HEK293 (cell line): ENCODE measurements around the gene KIAA0825.

Experiments used
- CTCF ChIA-PET: fragments of 350-600 bp; formaldehyde crosslinking; extraction: SDS; loops from one replicate; lab custom pipeline; 2021; ENCODE audit warnings: antibody characterized with exemption; lab: Yijun Ruan, JAX
- POLR2A ChIA-PET: fragments of 300-600 bp; formaldehyde crosslinking; extraction: SDS; loops from one replicate; lab custom pipeline; 2020; ENCODE audit warnings: antibody characterized with exemption, inconsistent platforms; lab: Yijun Ruan, JAX
- H3K27ac ChIP-seq: fragments of 200-500 bp; sonication (Bioruptor generic); 2 replicates; pipeline ENCODE4 v1.5.1; 2014; ENCODE audit warnings: low read depth, low read length, control low read depth, inconsistent platforms; ENCODE audit errors: extremely low read depth
- H3K36me3 ChIP-seq, 2 experiments: fragments of 200-500 bp in 1 of 2; sonication (Bioruptor generic) in 1 of 2; 1 replicate in 1 of 2; 2 replicates in 1 of 2; pipeline ENCODE4 v1.5.1; 2014 to 2017; ENCODE audit warnings: inconsistent platforms in 2 of 2, low read length in 2 of 2; ENCODE audit not compliant: control insufficient read depth in 2 of 2, insufficient read depth in 1 of 2
- H3K4me1 ChIP-seq: fragments of 200-500 bp; sonication (Bioruptor generic); 2 replicates; pipeline ENCODE4 v1.5.1; 2014; ENCODE audit warnings: mild to moderate bottlenecking, low read length, inconsistent platforms; ENCODE audit not compliant: control insufficient read depth, insufficient read depth
- H3K4me3 ChIP-seq: 2 replicates; pipeline ENCODE4 v1.5.1; 2011; ENCODE audit warnings: low read depth, mild to moderate bottlenecking, control low read depth, low read length, moderate library complexity
- H3K9me3 ChIP-seq: fragments of 200-500 bp; sonication (Bioruptor generic); 2 replicates; pipeline ENCODE4 v1.5.1; 2014; ENCODE audit warnings: low read depth, low read length, inconsistent platforms; ENCODE audit not compliant: control insufficient read depth, insufficient read depth
- GLI4 ChIP-seq: fragments of 450-650 bp; formaldehyde crosslinking; IDR thresholded peaks from 2 replicates; pipeline ENCODE4 v1.5.1; 2016; ENCODE audit warnings: missing biosample characterization, missing genetic modification characterization
- HOXC10 ChIP-seq: sonication (generic); formaldehyde crosslinking; IDR thresholded peaks from 2 replicates; pipeline ENCODE4 v1.8.1; 2023; ENCODE audit warnings: mild to moderate bottlenecking, missing genetic modification reagents
- PRDM1 ChIP-seq: fragments of 450-650 bp; formaldehyde crosslinking; IDR thresholded peaks from 2 replicates; pipeline ENCODE4; 2016; ENCODE audit warnings: missing biosample characterization, missing genetic modification characterization
- SALL2 ChIP-seq: fragments of 450-650 bp; formaldehyde crosslinking; IDR thresholded peaks from 2 replicates; pipeline ENCODE4 v1.5.0; 2017; ENCODE audit warnings: missing biosample characterization, mild to moderate bottlenecking, missing genetic modification characterization, borderline replicate concordance
- SP2 ChIP-seq: fragments of 450-650 bp; formaldehyde crosslinking; IDR thresholded peaks from 2 replicates; pipeline ENCODE4 v1.5.1; 2016; ENCODE audit warnings: missing biosample characterization, missing genetic modification characterization
- YY2 ChIP-seq: fragments of 450-650 bp; formaldehyde crosslinking; IDR thresholded peaks from 2 replicates; pipeline ENCODE4 v1.5.1; 2016; ENCODE audit warnings: missing biosample characterization, missing genetic modification characterization
- ZBTB48 ChIP-seq: fragments of 450-650 bp; formaldehyde crosslinking; IDR thresholded peaks from 2 replicates; pipeline ENCODE4 v1.5.1; 2016; ENCODE audit warnings: missing biosample characterization, missing genetic modification characterization
- ZNF146 ChIP-seq: fragments of 450-650 bp; formaldehyde crosslinking; IDR thresholded peaks from 2 replicates; pipeline ENCODE4 v1.5.1; 2016; ENCODE audit warnings: missing biosample characterization, missing genetic modification characterization
- ZNF174 ChIP-seq: fragments of 450-650 bp; formaldehyde crosslinking; IDR thresholded peaks from 2 replicates; pipeline ENCODE4 v1.5.0; 2017; ENCODE audit warnings: missing biosample characterization, mild to moderate bottlenecking, missing genetic modification characterization
- ZNF202 ChIP-seq: fragments of 450-650 bp; formaldehyde crosslinking; IDR thresholded peaks from 2 replicates; pipeline ENCODE4 v1.5.1; 2016; ENCODE audit warnings: missing biosample characterization, missing genetic modification characterization, borderline replicate concordance
- ZNF211 ChIP-seq: fragments of 450-650 bp; formaldehyde crosslinking; IDR thresholded peaks from 2 replicates; pipeline ENCODE4 v1.5.1; 2016; ENCODE audit warnings: low read depth, missing biosample characterization, missing genetic modification characterization
- ZNF23 ChIP-seq: fragments of 450-650 bp; formaldehyde crosslinking; IDR thresholded peaks from 2 replicates; pipeline ENCODE4 v1.5.1; 2016; ENCODE audit warnings: missing biosample characterization, missing genetic modification characterization, borderline replicate concordance
- ZNF24 ChIP-seq: fragments of 450-650 bp; formaldehyde crosslinking; IDR thresholded peaks from 2 replicates; pipeline ENCODE4 v1.5.1; 2016; ENCODE audit warnings: missing biosample characterization, missing genetic modification characterization
- ZNF324 ChIP-seq: fragments of 450-650 bp; formaldehyde crosslinking; IDR thresholded peaks from 2 replicates; pipeline ENCODE4 v1.5.1; 2016; ENCODE audit warnings: missing biosample characterization, missing genetic modification characterization
- ZNF37A ChIP-seq: fragments of 450-650 bp; IDR thresholded peaks from 2 replicates; pipeline ENCODE4 v1.5.1; 2018; ENCODE audit warnings: missing biosample characterization, missing genetic modification characterization
- ZNF404 ChIP-seq: fragments of 450-650 bp; formaldehyde crosslinking; IDR thresholded peaks from 2 replicates; pipeline ENCODE4 v1.5.1; 2017; ENCODE audit warnings: missing biosample characterization, missing genetic modification characterization
- ZNF510 ChIP-seq: fragments of 450-650 bp; formaldehyde crosslinking; IDR thresholded peaks from 2 replicates; pipeline ENCODE4 v1.5.1; 2018; ENCODE audit warnings: mild to moderate bottlenecking, missing genetic modification characterization, missing biosample characterization; ENCODE audit not compliant: insufficient replicate concordance
- ZNF514 ChIP-seq: fragments of 450-650 bp; formaldehyde crosslinking; IDR thresholded peaks from 2 replicates; pipeline ENCODE4 v1.5.1; 2016; ENCODE audit warnings: missing biosample characterization, missing genetic modification characterization
- ZNF624 ChIP-seq: fragments of 450-650 bp; formaldehyde crosslinking; IDR thresholded peaks from 2 replicates; pipeline ENCODE4 v1.5.1; 2017; ENCODE audit warnings: missing biosample characterization, missing genetic modification characterization
- ZNF654 ChIP-seq: fragments of 450-650 bp; formaldehyde crosslinking; IDR thresholded peaks from 2 replicates; pipeline ENCODE4 v1.5.1; 2016; ENCODE audit warnings: low read depth, missing biosample characterization, missing genetic modification characterization
- ZNF677 ChIP-seq: fragments of 450-650 bp; IDR thresholded peaks from 2 replicates; pipeline ENCODE4 v1.5.0; 2018; ENCODE audit warnings: missing biosample characterization, mild to moderate bottlenecking, missing genetic modification characterization, moderate library complexity
- ZNF791 ChIP-seq: fragments of 450-650 bp; formaldehyde crosslinking; IDR thresholded peaks from 2 replicates; pipeline ENCODE4 v1.5.1; 2016; ENCODE audit warnings: missing biosample characterization, missing genetic modification characterization
- TF ChIP-seq, protein P1 (sequence below): fragments of 450-650 bp; IDR thresholded peaks from 2 replicates; pipeline ENCODE4 v1.5.1; 2018; ENCODE audit warnings: missing biosample characterization, missing genetic modification characterization
- TF ChIP-seq, protein P2 (sequence below): fragments of 450-650 bp; formaldehyde crosslinking; IDR thresholded peaks from 2 replicates; pipeline ENCODE4 v1.5.1; 2016; ENCODE audit warnings: missing biosample characterization, missing genetic modification characterization
- TF ChIP-seq, protein P3 (sequence below): fragments of 450-650 bp; formaldehyde crosslinking; IDR thresholded peaks from 2 replicates; pipeline ENCODE4 v1.5.1; 2016; ENCODE audit warnings: missing biosample characterization, missing genetic modification characterization

KIAA0825 gene

DNA sequence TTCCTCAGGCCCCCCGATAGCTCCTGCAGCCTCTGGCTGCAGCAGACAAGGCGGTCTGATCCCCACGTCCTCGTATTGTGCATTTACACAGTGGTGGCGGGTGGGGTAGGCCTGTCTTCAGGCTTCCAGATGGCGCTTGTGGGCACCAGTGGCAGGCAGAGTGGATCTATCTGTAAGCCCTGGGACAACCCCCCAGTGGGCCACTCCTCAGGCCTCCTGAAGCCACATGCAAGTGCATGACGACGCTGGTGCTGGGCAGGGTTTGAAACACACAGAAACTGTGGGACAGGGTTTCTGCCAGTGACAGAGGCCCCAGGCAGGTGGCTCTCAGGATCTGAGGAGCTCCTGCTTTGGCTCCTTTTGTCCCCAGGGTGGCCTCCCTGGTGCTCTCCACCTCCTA is 42.1 kb upstream of the KIAA0825 start:
- TF ChIP-seq SALL2 (tag by site-specific recombination) (no peak), ZNF677 (tag by site-specific recombination) (no peak), ZNF791 (tag by site-specific recombination) (no peak), ZNF37A (tag by site-specific recombination) (no peak), ZNF514 (tag by site-specific recombination) (no peak), ZBTB48 (tag by site-specific recombination) (no peak), ZNF654 (tag by site-specific recombination) (no peak), ZNF202 (tag by site-specific recombination) (no peak), YY2 (tag by site-specific recombination) (no peak), PRDM1 (tag by site-specific recombination) (no peak), GLI4 (tag by site-specific recombination) (no peak)
- TF ChIP-seq, protein P1, sequence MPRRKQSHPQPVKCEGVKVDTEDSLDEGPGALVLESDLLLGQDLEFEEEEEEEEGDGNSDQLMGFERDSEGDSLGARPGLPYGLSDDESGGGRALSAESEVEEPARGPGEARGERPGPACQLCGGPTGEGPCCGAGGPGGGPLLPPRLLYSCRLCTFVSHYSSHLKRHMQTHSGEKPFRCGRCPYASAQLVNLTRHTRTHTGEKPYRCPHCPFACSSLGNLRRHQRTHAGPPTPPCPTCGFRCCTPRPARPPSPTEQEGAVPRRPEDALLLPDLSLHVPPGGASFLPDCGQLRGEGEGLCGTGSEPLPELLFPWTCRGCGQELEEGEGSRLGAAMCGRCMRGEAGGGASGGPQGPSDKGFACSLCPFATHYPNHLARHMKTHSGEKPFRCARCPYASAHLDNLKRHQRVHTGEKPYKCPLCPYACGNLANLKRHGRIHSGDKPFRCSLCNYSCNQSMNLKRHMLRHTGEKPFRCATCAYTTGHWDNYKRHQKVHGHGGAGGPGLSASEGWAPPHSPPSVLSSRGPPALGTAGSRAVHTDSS (tag by site-specific recombination) = no peak
- TF ChIP-seq, protein P2, sequence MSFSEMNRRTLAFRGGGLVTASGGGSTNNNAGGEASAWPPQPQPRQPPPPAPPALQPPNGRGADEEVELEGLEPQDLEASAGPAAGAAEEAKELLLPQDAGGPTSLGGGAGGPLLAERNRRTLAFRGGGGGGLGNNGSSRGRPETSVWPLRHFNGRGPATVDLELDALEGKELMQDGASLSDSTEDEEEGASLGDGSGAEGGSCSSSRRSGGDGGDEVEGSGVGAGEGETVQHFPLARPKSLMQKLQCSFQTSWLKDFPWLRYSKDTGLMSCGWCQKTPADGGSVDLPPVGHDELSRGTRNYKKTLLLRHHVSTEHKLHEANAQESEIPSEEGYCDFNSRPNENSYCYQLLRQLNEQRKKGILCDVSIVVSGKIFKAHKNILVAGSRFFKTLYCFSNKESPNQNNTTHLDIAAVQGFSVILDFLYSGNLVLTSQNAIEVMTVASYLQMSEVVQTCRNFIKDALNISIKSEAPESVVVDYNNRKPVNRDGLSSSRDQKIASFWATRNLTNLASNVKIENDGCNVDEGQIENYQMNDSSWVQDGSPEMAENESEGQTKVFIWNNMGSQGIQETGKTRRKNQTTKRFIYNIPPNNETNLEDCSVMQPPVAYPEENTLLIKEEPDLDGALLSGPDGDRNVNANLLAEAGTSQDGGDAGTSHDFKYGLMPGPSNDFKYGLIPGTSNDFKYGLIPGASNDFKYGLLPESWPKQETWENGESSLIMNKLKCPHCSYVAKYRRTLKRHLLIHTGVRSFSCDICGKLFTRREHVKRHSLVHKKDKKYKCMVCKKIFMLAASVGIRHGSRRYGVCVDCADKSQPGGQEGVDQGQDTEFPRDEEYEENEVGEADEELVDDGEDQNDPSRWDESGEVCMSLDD (tag by site-specific recombination) = no peak
- POLR2A ChIA-PET = interaction anchor here (0.5 kb wide), 1 partner anchor 128 kb away, joined by 4 read pairs; no protein-coding TSS in a partner anchor
- Histone ChIP-seq H3K27ac (no peak overlapping the region), H3K4me1 (no peaks in the 10 kb centered on the region), H3K4me3 (no peak overlapping the region), H3K36me3 (peaks cover 17 to 49% of the 10 kb centered on the region in 2 experiments), H3K9me3 (no peaks in the 10 kb centered on the region)
- CTCF ChIA-PET = interaction anchor here (0.6 kb wide), 1 partner anchor 221 kb away, joined by 3 read pairs; no protein-coding TSS in a partner anchor

DNA sequence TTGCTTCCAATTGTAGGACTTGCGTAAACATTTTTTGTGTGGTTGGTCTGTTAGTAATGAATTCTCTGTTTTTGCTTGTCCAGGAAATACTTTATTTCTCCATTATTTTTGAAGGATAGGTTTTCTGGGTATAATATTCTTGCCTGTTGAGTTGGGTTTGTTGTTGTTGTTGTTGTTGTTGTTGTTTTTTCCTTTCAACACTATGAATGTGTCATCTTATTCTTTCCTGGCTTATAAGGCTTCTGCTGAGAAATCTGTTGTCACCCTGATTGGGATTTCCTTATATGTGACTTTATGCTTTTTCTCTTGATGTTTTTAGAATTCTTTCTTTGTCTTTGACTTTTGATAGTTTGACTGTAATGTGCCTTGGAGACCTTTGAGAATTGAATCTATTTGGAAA is 39.9 kb upstream of the KIAA0825 start:
- Histone ChIP-seq H3K4me1 (no peaks in the 10 kb centered on the region), H3K9me3 (no peaks in the 10 kb centered on the region; the same call in none of the 2 replicates), H3K4me3 (no peak overlapping the region), H3K36me3 (peaks cover 23 to 46% of the 10 kb centered on the region in 2 experiments), H3K27ac (no peak overlapping the region)
- CTCF ChIA-PET = no interaction called here
- POLR2A ChIA-PET = no interaction called here
- TF ChIP-seq ZNF510 (tag by site-specific recombination) (no peak), SP2 (no peak), ZNF24 (tag by site-specific recombination) (no peak), ZNF23 (no peak), ZNF404 (tag by site-specific recombination) (no peak), ZNF146 (tag by site-specific recombination) (no peak), ZNF174 (tag by site-specific recombination) (no peak), HOXC10 (CRISPR knock-in tag) (no peak), ZNF624 (no peak), ZNF211 (tag by site-specific recombination) (no peak), ZNF324 (tag by site-specific recombination) (no peak)
- TF ChIP-seq, protein P3, sequence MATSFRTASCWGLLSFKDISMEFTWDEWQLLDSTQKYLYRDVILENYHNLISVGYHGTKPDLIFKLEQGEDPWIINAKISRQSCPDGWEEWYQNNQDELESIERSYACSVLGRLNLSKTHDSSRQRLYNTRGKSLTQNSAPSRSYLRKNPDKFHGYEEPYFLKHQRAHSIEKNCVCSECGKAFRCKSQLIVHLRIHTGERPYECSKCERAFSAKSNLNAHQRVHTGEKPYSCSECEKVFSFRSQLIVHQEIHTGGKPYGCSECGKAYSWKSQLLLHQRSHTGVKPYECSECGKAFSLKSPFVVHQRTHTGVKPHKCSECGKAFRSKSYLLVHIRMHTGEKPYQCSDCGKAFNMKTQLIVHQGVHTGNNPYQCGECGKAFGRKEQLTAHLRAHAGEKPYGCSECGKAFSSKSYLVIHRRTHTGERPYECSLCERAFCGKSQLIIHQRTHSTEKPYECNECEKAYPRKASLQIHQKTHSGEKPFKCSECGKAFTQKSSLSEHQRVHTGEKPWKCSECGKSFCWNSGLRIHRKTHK (tag by site-specific recombination) = no peak
